ENCODE measurements around the gene LRRC56.

LRRC56 gene

GRCh38 chr11:574632-575312 lies 37.4 kb downstream of the LRRC56 start:
- peak overlapping the region; percentile 78 for H3K4me2 ChIP-seq (ENCODE audit: low read length)
- TF ChIP-seq, protein P1, sequence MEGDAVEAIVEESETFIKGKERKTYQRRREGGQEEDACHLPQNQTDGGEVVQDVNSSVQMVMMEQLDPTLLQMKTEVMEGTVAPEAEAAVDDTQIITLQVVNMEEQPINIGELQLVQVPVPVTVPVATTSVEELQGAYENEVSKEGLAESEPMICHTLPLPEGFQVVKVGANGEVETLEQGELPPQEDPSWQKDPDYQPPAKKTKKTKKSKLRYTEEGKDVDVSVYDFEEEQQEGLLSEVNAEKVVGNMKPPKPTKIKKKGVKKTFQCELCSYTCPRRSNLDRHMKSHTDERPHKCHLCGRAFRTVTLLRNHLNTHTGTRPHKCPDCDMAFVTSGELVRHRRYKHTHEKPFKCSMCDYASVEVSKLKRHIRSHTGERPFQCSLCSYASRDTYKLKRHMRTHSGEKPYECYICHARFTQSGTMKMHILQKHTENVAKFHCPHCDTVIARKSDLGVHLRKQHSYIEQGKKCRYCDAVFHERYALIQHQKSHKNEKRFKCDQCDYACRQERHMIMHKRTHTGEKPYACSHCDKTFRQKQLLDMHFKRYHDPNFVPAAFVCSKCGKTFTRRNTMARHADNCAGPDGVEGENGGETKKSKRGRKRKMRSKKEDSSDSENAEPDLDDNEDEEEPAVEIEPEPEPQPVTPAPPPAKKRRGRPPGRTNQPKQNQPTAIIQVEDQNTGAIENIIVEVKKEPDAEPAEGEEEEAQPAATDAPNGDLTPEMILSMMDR (IDR thresholded peaks at IDR 0.05): no peak
- H3K4me3 ChIP-seq (ENCODE audit: low read depth, low read length): peak overlapping the region; percentile 55
- H3K9me3 ChIP-seq (ENCODE audit: control insufficient read depth, low read length): no peaks in the 10 kb centered on the region
- H3K9ac ChIP-seq: no peak overlapping the region
- peaks cover 5% of the 10 kb centered on the region for H3K4me1 ChIP-seq
- H2AFZ ChIP-seq: no peak overlapping the region
- peaks cover 21% of the 10 kb centered on the region for H3K79me2 ChIP-seq
- H3K36me3 ChIP-seq (ENCODE audit: control insufficient read depth, insufficient read depth, low read length): no peaks in the 10 kb centered on the region
- no peaks in the 10 kb centered on the region for H3K27me3 ChIP-seq (ENCODE audit: control insufficient read depth, insufficient read depth, low read length)
- no peak overlapping the region for H3K27ac ChIP-seq

- H3K4me2 ChIP-seq (ENCODE audit: low read length): peak overlapping the region; percentile 78
- TF ChIP-seq, protein P1 (IDR thresholded peaks at IDR 0.05): no peak
- no peaks in the 10 kb centered on the region for H3K9me3 ChIP-seq (ENCODE audit: control insufficient read depth, low read length)
- peaks cover 28% of the 10 kb centered on the region for H3K79me2 ChIP-seq
- H3K36me3 ChIP-seq (ENCODE audit: control insufficient read depth, insufficient read depth, low read length): no peaks in the 10 kb centered on the region
- H3K27ac ChIP-seq: peak overlapping the region; percentile 39
- H3K27me3 ChIP-seq (ENCODE audit: control insufficient read depth, insufficient read depth, low read length): no peaks in the 10 kb centered on the region
- no peak overlapping the region for H3K9ac ChIP-seq
- peak overlapping the region; percentile 55 for H3K4me3 ChIP-seq (ENCODE audit: low read depth, low read length)
- peaks cover 5% of the 10 kb centered on the region for H3K4me1 ChIP-seq
- H2AFZ ChIP-seq: peak overlapping the region; percentile 81
Observed at GRCh38 chr11:575313-575995, 38.1 kb downstream of the LRRC56 start.

DNA sequence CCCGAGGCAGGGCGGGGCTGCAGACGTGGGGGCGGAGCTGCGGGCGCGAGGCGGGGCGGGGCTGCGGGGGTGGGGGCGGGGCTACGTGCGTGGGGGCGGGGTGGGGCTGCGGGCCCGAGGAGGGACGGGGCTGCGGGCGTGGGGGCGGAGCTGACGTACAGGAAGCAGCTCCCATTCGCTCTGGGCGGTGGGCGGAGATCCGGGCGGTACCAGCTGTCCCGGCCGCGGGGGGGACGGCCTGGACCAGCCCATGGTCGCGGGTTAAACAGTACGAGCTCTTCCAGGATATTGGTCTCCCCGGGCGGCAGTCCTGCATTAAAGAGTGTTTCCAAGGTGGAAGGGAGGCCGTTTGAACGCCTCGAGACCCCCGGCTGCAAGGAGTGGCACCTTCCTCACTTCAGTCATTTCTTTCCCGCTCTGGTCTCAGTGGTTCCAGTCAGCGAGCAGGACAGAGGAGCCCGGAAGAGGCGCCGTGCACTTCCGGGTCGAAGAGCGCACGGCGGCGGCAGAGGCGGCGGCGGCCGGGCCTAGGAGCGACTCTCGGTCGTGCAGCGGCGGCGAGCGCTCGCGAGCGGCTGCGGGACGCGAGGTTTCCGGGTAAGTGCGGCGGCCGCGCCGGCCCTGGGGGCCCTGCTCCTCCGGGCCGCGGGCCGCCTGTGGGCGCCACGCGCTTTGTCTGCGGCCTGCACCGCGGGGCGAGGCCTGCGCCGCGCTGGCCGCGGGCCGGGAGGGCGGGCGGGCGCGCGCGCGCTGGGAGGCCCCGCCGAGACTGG lies 38.9 kb downstream of the LRRC56 start, which contains the start of gene PHRF1:
Gene PHRF1 (plus strand): TSS at position 475 of the 773 bp plus-strand sequence. CDS start 5,043 bp downstream, outside the sequence.
- no peak within 1 kb of the TSS for H3K9ac ChIP-seq
- no peaks in the 10 kb centered on the region for H3K27me3 ChIP-seq (ENCODE audit: control insufficient read depth, insufficient read depth, low read length)
- H3K9me3 ChIP-seq (ENCODE audit: control insufficient read depth, low read length): no peaks in the 10 kb centered on the region
- H3K79me2 ChIP-seq: peaks cover 31% of the 10 kb centered on the region
- H3K4me1 ChIP-seq: peaks cover 5% of the 10 kb centered on the region
- peak within 1 kb of the TSS; percentile 93 for H3K4me2 ChIP-seq (ENCODE audit: low read length)
- H3K4me3 ChIP-seq (ENCODE audit: low read depth, low read length): peak within 1 kb of the TSS; percentile 68
- TF ChIP-seq, protein P1 (IDR thresholded peaks at IDR 0.05): no peak
- H2AFZ ChIP-seq: peak within 1 kb of the TSS; percentile 82
- no peaks in the 10 kb centered on the region for H3K36me3 ChIP-seq (ENCODE audit: control insufficient read depth, insufficient read depth, low read length)
- H3K27ac ChIP-seq: peak within 1 kb of the TSS; percentile 80

GRCh38 chr11:576811-577610 lies 39.7 kb downstream of the LRRC56 start:
- Histone ChIP-seq H3K4me3 (ENCODE audit: low read depth, low read length) (peak overlapping the region; percentile 68), H3K9me3 (ENCODE audit: control insufficient read depth, low read length) (no peaks in the 10 kb centered on the region), H3K4me1 (peaks cover 5% of the 10 kb centered on the region), H3K27ac (no peak overlapping the region), H3K79me2 (peaks cover 34% of the 10 kb centered on the region), H3K27me3 (ENCODE audit: control insufficient read depth, insufficient read depth, low read length) (no peaks in the 10 kb centered on the region), H2AFZ (no peak overlapping the region), H3K4me2 (ENCODE audit: low read length) (peak overlapping the region; percentile 78), H3K36me3 (ENCODE audit: control insufficient read depth, insufficient read depth, low read length) (no peaks in the 10 kb centered on the region), H3K9ac (no peak overlapping the region)
- TF ChIP-seq, protein P1 (IDR thresholded peaks at IDR 0.05): no peak

All from parathyroid adenoma (tissue), 2 donors.